Neural crest cell (in vitro differentiated cells): ENCODE data around the gene ENOSF1. TPM values are rescaled to one million over a fixed set of nuclear protein-coding genes. Genes with fewer than 3 reads are reported as not detected.
A peak's percentile ranks its signal among the peaks of the same experiment; 100 is the strongest.

Source experiments
- DNase-seq: peaks from one replicate; pipeline ENCODE4 v3.0.0; 2021; ENCODE audit warnings: low read depth, mixed read lengths, low spot score
- H3K27ac Mint-ChIP-seq: one replicate; pipeline ENCODE4 v1.8.0; 2021; ENCODE audit warnings: mild to moderate bottlenecking, mixed read lengths; ENCODE audit not compliant: unreplicated experiment
- H3K27me3 Mint-ChIP-seq: 2 replicates; pipeline ENCODE4 v1.8.0; 2021; ENCODE audit warnings: low read depth, mild to moderate bottlenecking, mixed read lengths
- H3K36me3 Mint-ChIP-seq: 2 replicates; pipeline ENCODE4 v1.8.0; 2021; ENCODE audit warnings: low read depth, mild to moderate bottlenecking, mixed read lengths
- H3K4me1 Mint-ChIP-seq: 2 replicates; pipeline ENCODE4 v1.8.0; 2021; ENCODE audit warnings: mixed read lengths
- H3K4me3 Mint-ChIP-seq: one replicate; pipeline ENCODE4 v1.8.0; 2021; ENCODE audit warnings: mild to moderate bottlenecking, mixed read lengths
- H3K9me3 Mint-ChIP-seq: 2 replicates; pipeline ENCODE4 v1.8.0; 2021; ENCODE audit warnings: mixed read lengths
- total RNA-seq: library from RNA; stranded (reverse); gene quantifications from 2 replicates; pipeline ENCODE4 v1.2.1, GENCODE V29; 2021
- TF ChIP-seq, protein P1 (sequence below): fragments of 200-600 bp; sonication (generic); conservative IDR thresholded peaks from 2 replicates; pipeline ENCODE4 v1.5.0; 2021; ENCODE audit warnings: antibody characterized with exemption, mild to moderate bottlenecking

The ENOSF1 gene
- total RNA-seq, 1 donor from 2014 or later: 78.6 TPM

- H3K36me3 Mint-ChIP-seq: peaks cover 3% of the 10 kb centered on the region
- TF ChIP-seq, protein P1, sequence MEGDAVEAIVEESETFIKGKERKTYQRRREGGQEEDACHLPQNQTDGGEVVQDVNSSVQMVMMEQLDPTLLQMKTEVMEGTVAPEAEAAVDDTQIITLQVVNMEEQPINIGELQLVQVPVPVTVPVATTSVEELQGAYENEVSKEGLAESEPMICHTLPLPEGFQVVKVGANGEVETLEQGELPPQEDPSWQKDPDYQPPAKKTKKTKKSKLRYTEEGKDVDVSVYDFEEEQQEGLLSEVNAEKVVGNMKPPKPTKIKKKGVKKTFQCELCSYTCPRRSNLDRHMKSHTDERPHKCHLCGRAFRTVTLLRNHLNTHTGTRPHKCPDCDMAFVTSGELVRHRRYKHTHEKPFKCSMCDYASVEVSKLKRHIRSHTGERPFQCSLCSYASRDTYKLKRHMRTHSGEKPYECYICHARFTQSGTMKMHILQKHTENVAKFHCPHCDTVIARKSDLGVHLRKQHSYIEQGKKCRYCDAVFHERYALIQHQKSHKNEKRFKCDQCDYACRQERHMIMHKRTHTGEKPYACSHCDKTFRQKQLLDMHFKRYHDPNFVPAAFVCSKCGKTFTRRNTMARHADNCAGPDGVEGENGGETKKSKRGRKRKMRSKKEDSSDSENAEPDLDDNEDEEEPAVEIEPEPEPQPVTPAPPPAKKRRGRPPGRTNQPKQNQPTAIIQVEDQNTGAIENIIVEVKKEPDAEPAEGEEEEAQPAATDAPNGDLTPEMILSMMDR: no peak
- no peak overlapping the region for H3K4me3 Mint-ChIP-seq
- no peak for DNase-seq
- H3K4me1 Mint-ChIP-seq: no peaks in the 10 kb centered on the region
- no peak overlapping the region for H3K27ac Mint-ChIP-seq
- H3K27me3 Mint-ChIP-seq: no peaks in the 10 kb centered on the region
- H3K9me3 Mint-ChIP-seq: no peaks in the 10 kb centered on the region
These were observed 32.6 kb upstream of the ENOSF1 start for GRCh38 chr18:744832-745597.

- DNase-seq: no peak
- H3K27me3 Mint-ChIP-seq: no peaks in the 10 kb centered on the region
These were observed 29.6 kb upstream of the ENOSF1 start for GRCh38 chr18:741931-742512.

GRCh38 chr18:732371-732770 is 19.9 kb upstream of the ENOSF1 start:
- no peak overlapping the region for H3K4me3 Mint-ChIP-seq
- H3K27ac Mint-ChIP-seq: peak overlapping the region; percentile 27
- no peaks in the 10 kb centered on the region for H3K4me1 Mint-ChIP-seq
- TF ChIP-seq, protein P1: no peak
- no peak for DNase-seq
- H3K9me3 Mint-ChIP-seq: no peaks in the 10 kb centered on the region
- H3K27me3 Mint-ChIP-seq: no peaks in the 10 kb centered on the region
- peaks cover 25% of the 10 kb centered on the region for H3K36me3 Mint-ChIP-seq

More at GRCh38 chr18:741931-742512, 29.6 kb upstream of the ENOSF1 start:
- H3K27ac Mint-ChIP-seq: no peak overlapping the region
- H3K36me3 Mint-ChIP-seq: peaks cover 3% of the 10 kb centered on the region
- H3K4me3 Mint-ChIP-seq: no peak overlapping the region
- no peaks in the 10 kb centered on the region for H3K9me3 Mint-ChIP-seq
- TF ChIP-seq, protein P1: peak; percentile 81
- no peaks in the 10 kb centered on the region for H3K4me1 Mint-ChIP-seq

GRCh38 chr18:731185-731584 is 18.8 kb upstream of the ENOSF1 start:
- no peaks in the 10 kb centered on the region for H3K9me3 Mint-ChIP-seq
- H3K27me3 Mint-ChIP-seq: no peaks in the 10 kb centered on the region
- H3K4me1 Mint-ChIP-seq: no peaks in the 10 kb centered on the region
- no peak overlapping the region for H3K27ac Mint-ChIP-seq
- TF ChIP-seq, protein P1: no peak
- DNase-seq: no peak
- no peak overlapping the region for H3K4me3 Mint-ChIP-seq
- H3K36me3 Mint-ChIP-seq: peaks cover 20% of the 10 kb centered on the region

DNA sequence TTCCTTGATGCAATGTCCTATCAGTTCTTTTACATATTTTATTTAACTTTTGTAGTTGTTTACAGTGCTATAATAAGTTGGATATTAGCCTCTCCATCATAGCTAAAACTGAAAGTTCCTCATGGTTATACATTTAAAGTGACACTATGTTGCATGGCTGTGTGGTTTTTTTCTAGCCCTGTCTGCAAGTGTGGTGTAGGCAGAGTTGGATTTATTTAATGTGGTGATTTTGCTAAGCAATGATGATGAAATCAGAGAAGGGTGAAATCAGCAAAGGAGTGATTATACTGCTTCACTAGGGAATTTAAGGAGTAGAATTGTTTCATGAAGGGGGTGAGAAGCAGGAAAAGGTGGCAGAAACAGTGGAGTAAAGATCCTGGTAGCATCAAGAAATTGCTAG is 18.3 kb upstream of the ENOSF1 start:
- no peak for DNase-seq
- Mint-ChIP-seq H3K4me1 (no peaks in the 10 kb centered on the region), H3K36me3 (peaks cover 17% of the 10 kb centered on the region), H3K27me3 (no peaks in the 10 kb centered on the region), H3K4me3 (no peak overlapping the region), H3K9me3 (no peaks in the 10 kb centered on the region), H3K27ac (no peak overlapping the region)
- TF ChIP-seq, protein P1: no peak
